Natural killer cell (primary cell): ENCODE results near the gene UBXN11. TPM values are rescaled to one million over a fixed set of nuclear protein-coding genes. Genes with fewer than 3 reads are reported as not detected.
A peak's percentile ranks its signal among the peaks of the same experiment; 100 is the strongest.

ENCODE experiments used
- ATAC-seq, 3 donors: fragments of 150-1000 bp in 2 of 3; fragments of 200-7000 bp in 1 of 3; cut with Tn5 transposase; 1 replicate in 1 of 3; 2 replicates in 2 of 3; pipeline ENCODE4 v1.10.0; 2021; ENCODE audit warnings: mild to moderate bottlenecking in 2 of 3, moderate library complexity in 2 of 3
- DNase-seq, 2 donors: peaks; one replicate each; pipeline versions ENCODE4 v3.0.0 to v3.0.0-alpha.2; 2013 to 2021; ENCODE audit warnings: mixed read lengths in 1 of 2
- H3K27ac ChIP-seq: one replicate; pipeline ENCODE4 v1.5.1; 2013; ENCODE audit warnings: mild to moderate bottlenecking, low read length
- H3K27me3 ChIP-seq: one replicate; pipeline ENCODE4 v1.6.1; 2013; ENCODE audit warnings: low read length; ENCODE audit not compliant: control insufficient read depth, insufficient read depth
- H3K36me3 ChIP-seq: one replicate; pipeline ENCODE4 v1.6.1; 2013; ENCODE audit warnings: low read length; ENCODE audit not compliant: control insufficient read depth, insufficient read depth
- H3K4me1 ChIP-seq: one replicate; pipeline ENCODE4 v1.6.1; 2013; ENCODE audit warnings: low read length; ENCODE audit not compliant: control insufficient read depth, insufficient read depth
- H3K4me3 ChIP-seq: one replicate; pipeline ENCODE4 v1.5.1; 2013; ENCODE audit warnings: low read length
- H3K9me3 ChIP-seq: one replicate; pipeline ENCODE4 v1.6.1; 2013; ENCODE audit warnings: low read length; ENCODE audit not compliant: control insufficient read depth, insufficient read depth
- H3K27ac Mint-ChIP-seq, 2 donors: one replicate each; pipeline ENCODE4 v1.8.0; 2022; ENCODE audit warnings: mild to moderate bottlenecking in 2 of 2, mixed read lengths in 2 of 2, moderate library complexity in 1 of 2
- H3K27me3 Mint-ChIP-seq, 2 donors: one replicate each; pipeline ENCODE4 v1.8.0; 2022; ENCODE audit warnings: low read depth in 2 of 2, mixed read lengths in 2 of 2
- H3K36me3 Mint-ChIP-seq: one replicate; pipeline ENCODE4 v1.8.0; 2022; ENCODE audit warnings: mixed read lengths
- H3K4me1 Mint-ChIP-seq, 2 donors: one replicate each; pipeline ENCODE4 v1.8.0; 2022; ENCODE audit warnings: mixed read lengths in 2 of 2
- H3K4me3 Mint-ChIP-seq: one replicate; pipeline ENCODE4 v1.8.0; 2022; ENCODE audit warnings: mild to moderate bottlenecking, moderate library complexity, mixed read lengths
- H3K9me3 Mint-ChIP-seq, 2 donors: one replicate each; pipeline ENCODE4 v1.8.0; 2022; ENCODE audit warnings: mixed read lengths in 2 of 2
- CTCF ChIP-seq: fragments of 200-600 bp; IDR thresholded peaks from one replicate; pipeline ENCODE4 v1.8.0; 2022; ENCODE audit warnings: antibody characterized with exemption
- WGBS: methylation state at CpG from one replicate; pipeline ENCODE4 v1.1.7; 2013; ENCODE audit warnings: missing lambda C conversion rate; ENCODE audit not compliant: insufficient coverage; 5-methylcytosine and 5-hydroxymethylcytosine counted together
- intact Hi-C: fragments of 100-400 bp; cut with micrococcal nuclease; formaldehyde crosslinking; loops from one replicate; pipeline ENCODE4 v1.14.2; 2022
- total RNA-seq, 4 donors: library from RNA; stranded (reverse); fragments of 120-200 nt in 1 of 4; gene quantifications; one replicate each; pipeline versions ENCODE4 v1.2.3 to v1.2.4, GENCODE V29; 2013 to 2022

UBXN11 gene
- total RNA-seq, 3 donors from 2014 or later (not counting 1 experiment from before 2014, with no cell fraction given) = 22.7 to 32.0 (median 31.7) TPM

DNA sequence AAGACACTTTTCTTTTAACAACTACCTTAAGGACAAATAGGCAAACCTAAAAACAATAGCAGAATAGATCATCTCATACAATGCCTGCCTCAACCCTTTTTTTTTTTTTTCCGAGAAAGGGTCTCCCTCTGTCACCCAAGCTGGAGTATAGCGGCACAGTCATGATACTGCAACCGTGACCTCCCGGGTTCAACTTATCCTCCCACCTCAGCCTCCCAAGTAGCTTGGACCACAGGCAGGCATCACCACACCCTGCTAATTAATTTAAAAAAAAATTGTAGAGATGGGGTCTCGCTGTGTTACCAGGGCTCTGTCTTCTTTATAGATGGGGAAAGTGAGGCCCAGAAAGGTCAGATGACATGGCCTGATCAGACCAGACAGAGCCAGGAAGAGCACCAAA is 18.6 kb downstream of the UBXN11 start:
- Mint-ChIP-seq H3K36me3 (no peaks in the 10 kb centered on the region), H3K4me3 (peak overlapping the region; percentile 84), H3K4me1 (peaks cover 63 to 88% of the 10 kb centered on the region in 2 donors), H3K9me3 (no peaks in the 10 kb centered on the region), H3K27ac (peak overlapping the region; percentile 86 to 96), H3K27me3 (no peaks in the 10 kb centered on the region)
- no peaks in the 10 kb centered on the region for H3K9me3 ChIP-seq
- ATAC-seq = no peak
- 22% methylated on average over 4 of the region's 5 CpGs for WGBS
- no peak for DNase-seq
- H3K27me3 ChIP-seq = no peaks in the 10 kb centered on the region
- peaks cover 9% of the 10 kb centered on the region for H3K36me3 ChIP-seq
- TF ChIP-seq CTCF = no peak
- peak overlapping the region; percentile 92 for H3K27ac ChIP-seq
- no peak overlapping the region for H3K4me3 ChIP-seq
- intact Hi-C loops = no loop called here
- peaks cover 97% of the 10 kb centered on the region for H3K4me1 ChIP-seq

DNA sequence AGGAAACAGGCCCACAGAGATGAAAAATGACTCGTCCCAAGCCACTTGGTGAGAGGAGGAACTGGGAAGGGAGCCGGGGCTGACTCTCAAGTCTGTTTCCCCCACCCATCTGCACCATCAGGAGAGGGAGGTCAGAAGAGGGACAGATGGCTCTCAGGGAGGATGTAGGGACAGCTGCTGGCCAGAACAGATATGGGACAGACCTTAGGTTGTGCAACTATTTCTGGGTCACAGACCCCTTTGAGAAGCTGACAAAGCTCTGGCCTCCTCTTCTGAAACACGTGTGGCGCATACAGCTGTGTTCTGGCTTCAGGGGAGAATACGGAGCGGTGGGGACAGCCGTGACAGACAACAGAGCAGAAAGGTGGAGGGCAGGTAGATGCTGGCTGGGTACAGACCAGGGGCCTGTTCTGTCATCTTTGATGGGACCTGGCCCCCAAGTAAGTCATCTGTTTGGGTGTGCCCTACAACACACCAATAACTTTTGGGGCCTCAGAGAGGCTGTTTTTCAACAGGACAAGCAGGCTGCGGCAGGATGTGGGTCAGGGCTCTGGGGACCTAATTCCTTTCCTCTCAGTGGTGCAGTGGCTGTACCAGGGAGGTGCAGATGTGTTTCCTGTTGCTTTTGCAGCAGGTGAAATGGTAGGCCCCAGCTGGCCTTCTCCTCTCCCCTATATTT is 19.3 kb downstream of the UBXN11 start:
- peak overlapping the region; percentile 84 for H3K4me3 Mint-ChIP-seq
- no peaks in the 10 kb centered on the region for H3K27me3 Mint-ChIP-seq
- H3K27ac Mint-ChIP-seq = peak overlapping the region; percentile 86 to 96
- Histone ChIP-seq H3K4me1 (peaks cover 100% of the 10 kb centered on the region), H3K9me3 (no peaks in the 10 kb centered on the region), H3K27ac (peak overlapping the region; percentile 92), H3K36me3 (peaks cover 14% of the 10 kb centered on the region), H3K4me3 (no peak overlapping the region), H3K27me3 (no peaks in the 10 kb centered on the region)
- WGBS = 3% methylated on average over 8 of the region's 8 CpGs
- peak; percentile 16 to 42 (median 38) for ATAC-seq
- peak; percentile 49 to 85 for DNase-seq
- H3K4me1 Mint-ChIP-seq = peaks cover 68 to 91% of the 10 kb centered on the region in 2 donors
- intact Hi-C loops = no loop called here
- no peak for TF ChIP-seq CTCF
- H3K9me3 Mint-ChIP-seq = no peaks in the 10 kb centered on the region
- H3K36me3 Mint-ChIP-seq = no peaks in the 10 kb centered on the region

DNA sequence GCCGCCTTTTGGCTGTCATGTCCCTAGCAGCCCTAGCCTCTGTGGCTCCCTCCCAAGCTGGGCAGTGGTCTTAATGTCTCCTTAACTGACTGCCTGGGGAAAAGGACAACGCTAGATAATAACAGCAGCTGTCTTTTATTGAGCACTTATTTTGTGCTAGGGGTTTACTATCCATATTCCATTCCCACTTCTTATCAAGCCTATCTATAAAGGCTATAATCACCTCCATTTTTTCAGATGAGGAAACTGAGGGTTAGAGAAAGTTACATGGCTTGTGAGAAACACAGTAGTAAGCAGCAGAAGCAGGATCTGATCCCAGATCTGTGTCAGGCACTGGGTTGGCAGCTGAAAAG is 20.4 kb downstream of the UBXN11 start:
- 85% methylated on average over 1 of the region's 2 CpGs for WGBS
- Mint-ChIP-seq H3K4me3 (peak overlapping the region; percentile 84), H3K4me1 (peaks cover 75 to 90% of the 10 kb centered on the region in 2 donors), H3K9me3 (no peaks in the 10 kb centered on the region), H3K27ac (peak overlapping the region; percentile 86 to 96), H3K36me3 (no peaks in the 10 kb centered on the region), H3K27me3 (no peaks in the 10 kb centered on the region)
- H3K9me3 ChIP-seq = no peaks in the 10 kb centered on the region
- intact Hi-C loops = no loop called here
- ATAC-seq (no peak), DNase-seq (no peak)
- no peaks in the 10 kb centered on the region for H3K27me3 ChIP-seq
- peak overlapping the region; percentile 92 for H3K27ac ChIP-seq
- peaks cover 24% of the 10 kb centered on the region for H3K36me3 ChIP-seq
- TF ChIP-seq CTCF = no peak
- H3K4me3 ChIP-seq = no peak overlapping the region
- H3K4me1 ChIP-seq = peaks cover 100% of the 10 kb centered on the region
